ENCODE data around the gene LHCGR.

DNA sequence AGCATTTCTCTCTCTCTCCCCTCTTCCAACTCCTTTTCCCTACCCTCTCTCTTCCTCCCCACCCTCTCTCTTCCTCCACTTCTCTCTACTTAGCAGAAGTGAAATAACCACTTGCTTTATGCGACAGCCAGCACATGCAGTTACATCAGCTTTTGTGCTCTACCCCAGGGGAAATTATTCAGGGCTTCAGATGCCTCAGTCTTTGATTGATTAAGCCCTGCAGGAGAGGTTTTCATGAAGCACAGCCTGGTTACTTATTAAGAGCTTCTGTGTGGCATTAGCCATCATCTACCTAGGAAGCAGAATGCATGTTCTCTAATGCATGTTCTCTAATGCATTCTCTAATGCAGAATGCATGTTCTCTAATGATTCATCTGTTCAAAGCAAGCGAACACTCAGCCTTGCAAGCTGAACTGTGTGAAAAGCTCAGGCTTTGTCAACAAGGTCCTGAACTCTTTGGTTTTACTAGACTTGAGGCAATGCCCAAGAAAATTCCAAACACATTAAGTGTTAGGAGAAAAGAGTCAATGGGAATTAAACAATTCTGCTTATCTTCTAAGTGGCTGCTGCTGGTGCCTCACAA is 56.1 kb downstream of the LHCGR start:
- TF ChIP-seq CTCF (IDR thresholded peaks at IDR 0.05) (no peak), EP300 (IDR thresholded peaks at IDR 0.05; ENCODE audit: low read depth) (no peak)
